Heart left ventricle (tissue), 16 donors: Measurements from ENCODE around the gene TAB2. TPM values are rescaled to one million over a fixed set of nuclear protein-coding genes. Genes with fewer than 3 reads are reported as not detected.
"Not testable (repeated sequence)": the region's sequence is repeated elsewhere in the genome, so short reads cannot be mapped to it uniquely, and the experiment has no call there.

Source experiments
- ATAC-seq, 4 donors: fragments of 200-7000 bp; cut with Tn5 transposase; one replicate each; pipeline ENCODE4 v1.9.1; 2020 to 2022; ENCODE audit warnings: moderate library complexity in 4 of 4, mild to moderate bottlenecking in 3 of 4, moderate number of reproducible peaks in 1 of 4
- DNase-seq, 5 donors: peaks; one replicate each; pipeline ENCODE4 v3.0.0-alpha.2; 2020
- H3K27ac ChIP-seq, 12 donors: fragments of 200-600 bp; sonication (generic) in 4 of 12; one replicate each; pipeline versions ENCODE4 v1.5.0 to v1.8.0; 2016 to 2022; ENCODE audit warnings: mild to moderate bottlenecking in 2 of 12
- H3K27me3 ChIP-seq, 9 donors: fragments of 200-600 bp; sonication (generic) in 2 of 9; one replicate each; pipeline versions ENCODE4 v1.5.1 to v1.8.0; 2016 to 2022; ENCODE audit warnings: mild to moderate bottlenecking in 3 of 9
- H3K36me3 ChIP-seq, 9 donors: fragments of 200-600 bp; sonication (generic) in 2 of 9; one replicate each; pipeline versions ENCODE4 v1.5.0 to v1.8.0; 2018 to 2022; ENCODE audit warnings: mild to moderate bottlenecking in 2 of 9
- H3K4me1 ChIP-seq, 12 donors: fragments of 200-600 bp; sonication (generic) in 4 of 12; one replicate each; pipeline versions ENCODE4 v1.5.0 to v1.8.0; 2016 to 2022; ENCODE audit warnings: mild to moderate bottlenecking in 3 of 12
- H3K4me3 ChIP-seq, 12 donors: fragments of 200-600 bp; sonication (generic) in 4 of 12; one replicate each; pipeline versions ENCODE4 v1.5.0 to v1.8.0; 2017 to 2022; ENCODE audit warnings: mild to moderate bottlenecking in 9 of 12, moderate library complexity in 4 of 12
- H3K9me3 ChIP-seq, 12 donors: fragments of 200-600 bp; sonication (generic) in 4 of 12; one replicate each; pipeline versions ENCODE4 v1.5.0 to v1.8.0; 2016 to 2022; ENCODE audit warnings: mild to moderate bottlenecking in 1 of 12
- CTCF ChIP-seq, 12 donors: fragments of 200-600 bp; sonication (generic) in 4 of 12; IDR thresholded peaks; one replicate each; pipeline versions ENCODE4 v1.5.0 to v1.8.0; 2018 to 2022; ENCODE audit warnings: antibody characterized with exemption in 12 of 12, mild to moderate bottlenecking in 5 of 12
- POLR2A ChIP-seq, 2 donors: fragments of 450-650 bp; IDR thresholded peaks; one replicate each; pipeline ENCODE4 v1.6.1; 2017; ENCODE audit warnings: antibody characterized with exemption in 2 of 2, mild to moderate bottlenecking in 2 of 2, moderate library complexity in 2 of 2
- WGBS, 4 donors: extraction: QIAGEN DNeasy Blood & Tissue Kit in 2 of 4; methylation state at CpG; one replicate each; pipeline versions ENCODE4 v1.1.5 to v1.1.7; 2013 to 2018; 5-methylcytosine and 5-hydroxymethylcytosine counted together
- intact Hi-C, 10 donors: fragments of 100-400 bp; cut with DNase I; formaldehyde crosslinking; loops; one replicate each; pipeline versions ENCODE4 v1.11.1 to v1.14.2; 2022
- polyA plus RNA-seq, 2 donors: library from polyadenylated mRNA; stranded (reverse); fragments of 200-250 nt; gene quantifications; one replicate each; pipeline ENCODE4 v1.2.3, GENCODE V29; 2013
- total RNA-seq, 9 donors: library from RNA; depleted of rRNA in 2 of 9; stranded (reverse); fragments of >200 nt in 2 of 9; fragmentation: NEBNext Ultra II Directional in 3 of 9; extraction: Animal tissue kit (Norgen Biotek cat#: 25700) in 3 of 9; gene quantifications; one replicate each; pipeline versions ENCODE4 v1.1.0 to v1.2.4, GENCODE V29; 2016 to 2023
- donor health status: ischemic (EF 13 %, LVEDD 7.1; RV severe dilation, severe dysfunction).
- donor health status: healthy with polysubstance abuse.
- donor health status: DM: no; HTN: yes; CAD: no.
- donor health status: DM: no; HTN: no; CAD: no.
- donor health status: ischemic (EF 25% LVEDD 6.9; RV normal size, moderate dysfunction).
- donor health status: ischemic (EF 25% LVEDD 5.7; RV mildly dilated, moderate dysfunction).
- donor health status: healthy.
- donor health status: DM: yes; HTN: yes; CAD: no.
- donor health status: ischemic (EF 35%, LVEDD 5.7; RV mildly dilated, moderate dysfunction).
- donor health status: nonischemic (EF 11% LVEDD 7.7; RV severe dilation, severe dysfunction).
- donor health status: DM: yes; HTN: yes; CAD: no.
- donor health status: PGD.
- donor health status: ischemic (EF 29% LVEDD 5.4; RV normal size, mild dysfunction).
- donor health status: nonischemic (EF 23%, LVEDD 6.1; RV moderate dilation, normal function).

TAB2 gene
- total and polyA plus RNA-seq, 11 donors, result 19.1 to 95.5 (median 53.7) TPM

- WGBS, 4 donors, result 69 to 76% (median 74%) methylated on average over 2 of the region's 2 CpGs
- ATAC-seq, result no peak
- TF ChIP-seq CTCF (IDR thresholded peaks at IDR 0.05), result no peak
- no peak for TF ChIP-seq POLR2A (IDR thresholded peaks at IDR 0.05)
These were observed 29.6 kb downstream of the TAB2 start for GRCh38 chr6:149347067-149347466.

GRCh38 chr6:149349279-149349678 lies 31.8 kb downstream of the TAB2 start:
- ATAC-seq, H3K36me3 ChIP-seq, H3K4me3 ChIP-seq, intact Hi-C loops, H3K27me3 ChIP-seq, H3K27ac ChIP-seq, H3K9me3 ChIP-seq, DNase-seq: not testable (repeated sequence)
- 93 to 99% (median 95%) methylated on average over 6 of the region's 6 CpGs for WGBS, 4 donors
- H3K4me1 ChIP-seq, result peaks cover 0 to 19% (median 0%) of the 10 kb centered on the region in 12 donors

More at GRCh38 chr6:149347067-149347466, 29.6 kb downstream of the TAB2 start:
- peaks cover 0 to 34% (median 6%) of the 10 kb centered on the region in 12 donors for H3K4me1 ChIP-seq
- intact Hi-C loops, result no loop called here
- no peaks in the 10 kb centered on the region for H3K9me3 ChIP-seq
- H3K27me3 ChIP-seq, result no peaks in the 10 kb centered on the region
- H3K4me3 ChIP-seq, result no peak overlapping the region
- no peak overlapping the region for H3K27ac ChIP-seq
- no peak for DNase-seq
- peaks cover 0 to 10% (median 0%) of the 10 kb centered on the region in 9 donors for H3K36me3 ChIP-seq

- Histone ChIP-seq H3K4me3 (no peak overlapping the region), H3K9me3 (no peaks in the 10 kb centered on the region), H3K36me3 (no peaks in the 10 kb centered on the region), H3K27me3 (no peaks in the 10 kb centered on the region), H3K27ac (no peak overlapping the region), H3K4me1 (peaks cover 0 to 24% (median 0%) of the 10 kb centered on the region in 12 donors)
- intact Hi-C loops, result no loop called here
- TF ChIP-seq CTCF (IDR thresholded peaks at IDR 0.05) (no peak), POLR2A (IDR thresholded peaks at IDR 0.05) (no peak)
- WGBS, 4 donors, result 92 to 99% (median 97%) methylated on average over 2 of the region's 2 CpGs
- ATAC-seq (no peak), DNase-seq (no peak)
These were observed 36.5 kb downstream of the TAB2 start for GRCh38 chr6:149354009-149354408.

GRCh38 chr6:149356081-149356750 lies 38.7 kb downstream of the TAB2 start:
- H3K4me1 ChIP-seq, result peaks cover 0 to 41% (median 0%) of the 10 kb centered on the region in 12 donors
- H3K4me3 ChIP-seq, result no peak overlapping the region
- H3K9me3 ChIP-seq, result no peaks in the 10 kb centered on the region
- 88 to 93% (median 90%) methylated on average over 6 of the region's 6 CpGs for WGBS, 4 donors
- H3K27me3 ChIP-seq, result no peaks in the 10 kb centered on the region
- intact Hi-C loops, result no loop called here
- no peak overlapping the region for H3K27ac ChIP-seq
- DNase-seq (no peak), ATAC-seq (no peak)
- no peak for TF ChIP-seq POLR2A (IDR thresholded peaks at IDR 0.05)
- no peak for TF ChIP-seq CTCF (IDR thresholded peaks at IDR 0.05)
- no peaks in the 10 kb centered on the region for H3K36me3 ChIP-seq
